ENCODE data around the gene LAD1.

DNA sequence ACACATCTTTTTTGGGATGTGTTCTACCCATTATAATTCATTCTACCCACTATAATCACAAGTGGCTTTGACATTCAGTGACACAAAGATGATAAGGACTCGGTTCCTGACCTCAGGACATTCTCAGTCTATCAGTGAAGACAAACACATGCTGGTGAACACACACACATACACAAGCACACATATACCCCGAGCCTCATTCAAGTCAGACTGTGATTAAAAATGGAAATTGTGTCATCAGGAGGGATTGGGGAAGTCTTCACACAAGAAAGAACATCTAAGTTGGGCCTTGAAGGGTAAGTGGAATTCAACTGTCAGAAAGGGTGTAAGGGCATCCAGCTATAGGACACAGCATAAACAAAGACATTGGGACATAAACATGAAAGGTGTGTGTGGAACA lies 2.6 kb upstream of the LAD1 start:
- TF ChIP-seq, protein P1, sequence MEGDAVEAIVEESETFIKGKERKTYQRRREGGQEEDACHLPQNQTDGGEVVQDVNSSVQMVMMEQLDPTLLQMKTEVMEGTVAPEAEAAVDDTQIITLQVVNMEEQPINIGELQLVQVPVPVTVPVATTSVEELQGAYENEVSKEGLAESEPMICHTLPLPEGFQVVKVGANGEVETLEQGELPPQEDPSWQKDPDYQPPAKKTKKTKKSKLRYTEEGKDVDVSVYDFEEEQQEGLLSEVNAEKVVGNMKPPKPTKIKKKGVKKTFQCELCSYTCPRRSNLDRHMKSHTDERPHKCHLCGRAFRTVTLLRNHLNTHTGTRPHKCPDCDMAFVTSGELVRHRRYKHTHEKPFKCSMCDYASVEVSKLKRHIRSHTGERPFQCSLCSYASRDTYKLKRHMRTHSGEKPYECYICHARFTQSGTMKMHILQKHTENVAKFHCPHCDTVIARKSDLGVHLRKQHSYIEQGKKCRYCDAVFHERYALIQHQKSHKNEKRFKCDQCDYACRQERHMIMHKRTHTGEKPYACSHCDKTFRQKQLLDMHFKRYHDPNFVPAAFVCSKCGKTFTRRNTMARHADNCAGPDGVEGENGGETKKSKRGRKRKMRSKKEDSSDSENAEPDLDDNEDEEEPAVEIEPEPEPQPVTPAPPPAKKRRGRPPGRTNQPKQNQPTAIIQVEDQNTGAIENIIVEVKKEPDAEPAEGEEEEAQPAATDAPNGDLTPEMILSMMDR (IDR thresholded peaks at IDR 0.05): no peak
- TF ChIP-seq EZH2 (IDR thresholded peaks at IDR 0.05; ENCODE audit: borderline replicate concordance, insufficient read depth, low read depth, low read length, poor library complexity, severe bottlenecking): no peak

Data from B cell (primary cell).